GM19025 (cell line): ENCODE data around the gene TRIM41.
"Not testable (repeated sequence)": the region's sequence is repeated elsewhere in the genome, so short reads cannot be mapped to it uniquely, and the experiment has no call there.

Source experiments
- ATAC-seq: cut with Tn5 transposase; IDR thresholded peaks from one replicate; pipeline ENCODE4 v1.9.1; 2021; ENCODE audit warnings: mild to moderate bottlenecking, low read depth, moderate library complexity; ENCODE audit not compliant: unreplicated experiment

Gene TRIM41

GRCh38 chr5:181223058-181223728, at the start of gene TRIM41:
Gene TRIM41, plus strand, starts transcription at chr5:181223281. Its CDS starts 719 bp downstream, at chr5:181224000.
- ATAC-seq: peak; percentile 67

GRCh38 chr5:181173420-181174342, 49.4 kb upstream of the TRIM41 start:
- peak; percentile 52 for ATAC-seq

DNA sequence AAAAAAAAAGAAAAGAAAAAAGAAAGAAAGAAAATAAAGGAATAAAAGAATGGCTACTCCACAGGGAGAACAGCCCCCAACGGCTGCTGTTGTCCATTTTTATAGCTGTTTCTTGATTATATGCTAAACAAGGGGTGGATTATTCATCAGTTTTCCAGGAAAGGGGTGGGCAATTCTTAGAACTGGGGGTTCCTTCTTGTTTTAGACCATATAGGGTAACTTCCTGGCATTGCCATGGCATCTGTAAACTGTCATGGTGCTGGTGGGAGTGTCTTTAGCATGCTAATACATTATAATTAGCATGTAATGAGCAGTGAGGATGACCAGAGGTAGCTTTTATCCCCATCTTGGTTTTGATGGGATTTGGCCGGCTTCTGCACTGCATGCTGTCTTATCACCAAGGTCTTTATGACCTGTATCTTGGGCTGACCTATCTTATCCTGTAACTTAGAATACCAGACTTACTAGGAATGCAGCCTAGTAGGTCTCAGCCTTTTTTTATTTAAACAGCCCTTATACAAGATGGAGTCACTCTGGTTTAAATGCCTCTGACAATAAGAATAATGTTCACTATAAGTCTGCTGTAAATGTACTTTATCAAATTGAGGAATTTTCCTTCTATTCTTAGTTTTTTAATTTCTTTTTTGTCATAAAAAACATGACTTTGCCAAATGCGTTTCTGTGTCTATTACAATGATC, 46.7 kb upstream of the TRIM41 start:
- no peak for ATAC-seq

DNA sequence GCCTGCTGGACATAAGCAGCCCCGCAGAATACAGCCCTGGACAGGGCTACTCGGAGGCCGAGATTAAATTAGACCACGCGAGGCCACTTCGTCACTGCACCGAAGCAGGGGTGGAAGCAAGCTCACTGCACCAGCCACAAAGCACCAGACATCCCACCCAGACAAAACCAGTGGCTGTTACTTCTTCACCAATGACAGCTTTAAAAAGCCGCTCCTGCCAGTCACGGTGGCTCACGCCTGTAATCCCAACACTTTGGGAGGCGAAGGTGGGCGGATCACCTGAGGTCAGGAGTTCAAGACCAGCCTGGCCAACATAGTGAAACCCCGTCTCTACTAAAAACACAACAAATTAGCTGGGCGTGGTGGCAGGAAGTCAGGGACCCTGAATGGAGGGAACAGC, 45.5 kb upstream of the TRIM41 start:
- not testable (repeated sequence) for ATAC-seq

DNA sequence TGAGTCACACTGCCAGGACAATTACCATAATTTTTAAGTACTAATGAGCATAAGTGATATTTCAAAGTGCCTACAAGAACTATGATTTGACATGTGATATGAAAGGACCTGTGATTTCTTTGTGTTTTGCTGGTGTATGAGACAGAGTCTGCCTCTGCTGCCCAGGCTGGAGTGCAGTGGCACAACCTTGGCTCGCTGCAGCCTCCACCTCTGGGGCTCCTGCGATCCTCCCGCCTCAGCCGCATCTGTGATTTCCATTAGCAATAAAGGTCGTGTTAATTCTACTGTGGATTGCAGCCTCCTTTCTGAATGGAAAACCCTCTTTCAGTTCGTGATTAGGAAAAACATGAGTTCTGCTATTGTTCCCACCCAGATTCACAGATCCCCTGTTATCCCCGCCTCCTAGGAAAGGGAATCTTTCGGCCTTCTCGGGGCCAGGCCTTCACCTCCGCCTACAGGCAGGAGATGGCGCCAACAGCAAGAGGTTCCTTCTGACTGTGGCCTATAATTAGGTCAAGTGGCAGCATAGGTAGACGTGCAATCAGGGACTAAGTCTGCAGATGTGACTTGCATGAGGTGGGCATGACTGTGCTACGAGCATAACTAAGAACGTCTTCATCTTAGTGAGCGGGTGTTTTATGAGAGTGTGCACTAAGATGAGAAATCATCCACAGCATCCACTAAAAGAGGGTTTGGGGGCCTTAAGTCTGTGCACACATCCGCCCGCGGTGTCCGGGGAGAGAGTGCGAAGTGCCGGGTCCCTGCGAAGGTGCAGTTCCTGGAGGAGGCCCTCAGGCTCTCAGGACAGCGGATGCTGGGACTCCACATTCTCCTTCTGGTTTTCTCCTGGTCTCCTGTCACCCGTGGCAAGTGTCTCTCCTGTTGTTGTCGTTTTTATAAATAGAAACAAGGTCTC, 41.2 kb upstream of the TRIM41 start:
- no peak for ATAC-seq

- ATAC-seq: no peak
These were observed 40.4 kb upstream of the TRIM41 start for GRCh38 chr5:181182651-181183050.

DNA sequence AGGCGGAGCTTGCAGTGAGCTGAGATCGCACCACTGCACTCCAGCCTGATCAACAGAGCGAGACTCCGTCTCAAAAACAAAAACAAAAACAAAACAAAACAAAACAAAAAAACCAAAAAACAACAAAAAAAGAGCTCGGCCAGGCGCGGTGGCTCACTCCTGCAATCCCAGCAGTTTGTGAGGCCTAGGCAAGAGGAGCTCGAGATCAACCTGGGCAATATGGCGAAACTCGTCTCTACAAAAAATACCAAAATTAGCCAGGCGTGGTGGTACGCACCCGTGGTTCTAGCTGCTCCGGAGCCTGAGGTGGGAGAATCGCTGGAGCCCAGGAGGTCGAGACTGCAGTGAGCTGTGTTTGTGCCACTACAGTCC, 38.2 kb upstream of the TRIM41 start:
- ATAC-seq: no peak

DNA sequence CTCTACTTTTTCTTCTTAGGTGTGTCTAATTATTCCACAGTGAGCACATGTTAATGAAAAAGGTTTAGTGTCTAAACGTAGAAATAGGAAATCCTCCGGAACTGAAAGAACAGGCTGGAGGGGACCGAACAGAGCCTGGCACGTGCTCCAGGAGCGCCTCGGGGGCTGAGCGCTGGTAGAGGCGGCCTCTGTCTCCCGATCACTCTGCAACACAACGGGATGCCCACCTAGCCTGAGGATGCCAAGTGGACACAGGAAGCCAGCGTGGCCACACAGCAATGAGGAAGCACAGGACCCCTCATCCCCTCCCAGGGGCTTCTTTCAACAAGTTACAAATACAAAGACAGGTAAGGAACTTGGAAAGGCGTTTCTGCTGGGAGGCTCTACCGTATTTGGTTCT, 37.5 kb upstream of the TRIM41 start:
- no peak for ATAC-seq

DNA sequence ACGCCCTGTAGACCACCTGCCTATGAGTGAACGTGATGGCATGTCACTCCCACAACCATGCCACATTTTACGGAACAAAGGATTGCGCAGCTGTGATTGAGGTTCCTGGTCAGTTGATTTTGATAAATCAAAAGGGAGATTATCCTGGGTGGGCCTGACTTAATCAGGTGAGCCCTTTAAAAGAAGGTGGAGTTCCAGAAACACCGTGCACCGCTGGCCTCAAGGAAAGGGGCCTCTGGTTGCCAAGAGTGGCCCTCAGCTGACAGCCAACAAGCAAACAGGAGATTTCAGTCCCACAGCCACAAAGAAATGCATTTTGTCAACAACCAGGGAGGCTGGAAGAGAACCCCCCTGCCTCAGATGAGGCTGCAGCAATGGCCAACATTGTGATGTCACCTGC, 37.1 kb upstream of the TRIM41 start:
- ATAC-seq: no peak

- ATAC-seq: no peak
These were observed 36.0 kb upstream of the TRIM41 start for GRCh38 chr5:181186986-181187499.

DNA sequence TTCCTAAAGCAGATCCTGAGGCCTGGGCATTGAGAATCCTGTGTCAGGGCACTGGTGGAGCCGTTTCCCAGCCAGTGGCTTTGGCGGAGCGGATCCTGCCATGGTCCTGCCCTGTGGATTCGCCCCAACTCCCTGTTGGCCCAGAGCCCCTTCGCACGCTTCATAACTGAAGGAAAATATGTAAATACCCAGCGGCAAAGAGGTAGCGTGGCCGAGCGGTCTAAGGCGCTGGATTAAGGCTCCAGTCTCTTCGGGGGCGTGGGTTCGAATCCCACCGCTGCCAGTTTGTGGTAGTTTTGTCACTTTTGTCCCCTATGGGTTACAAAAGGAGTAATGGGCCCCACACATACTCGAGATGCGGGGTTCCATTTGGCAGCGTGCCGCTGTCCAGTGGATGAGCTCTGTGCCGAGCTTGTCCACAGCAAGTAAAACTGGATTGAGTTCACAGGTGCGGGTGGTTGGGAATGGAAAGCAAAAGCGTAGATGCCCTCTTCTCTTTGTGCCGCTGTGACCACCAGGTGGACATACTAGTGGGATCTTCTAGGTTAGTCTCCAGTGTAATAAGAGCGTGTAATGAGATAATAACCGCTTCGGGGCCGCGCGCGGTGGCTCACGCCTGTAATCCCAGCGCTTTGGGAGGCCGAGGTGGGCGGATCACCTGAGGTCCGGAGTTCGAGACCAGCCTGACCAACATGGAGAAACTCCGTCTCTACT, 35.4 kb upstream of the TRIM41 start:
- no peak for ATAC-seq

GRCh38 chr5:181188700-181189362, 34.2 kb upstream of the TRIM41 start:
- ATAC-seq: no peak

DNA sequence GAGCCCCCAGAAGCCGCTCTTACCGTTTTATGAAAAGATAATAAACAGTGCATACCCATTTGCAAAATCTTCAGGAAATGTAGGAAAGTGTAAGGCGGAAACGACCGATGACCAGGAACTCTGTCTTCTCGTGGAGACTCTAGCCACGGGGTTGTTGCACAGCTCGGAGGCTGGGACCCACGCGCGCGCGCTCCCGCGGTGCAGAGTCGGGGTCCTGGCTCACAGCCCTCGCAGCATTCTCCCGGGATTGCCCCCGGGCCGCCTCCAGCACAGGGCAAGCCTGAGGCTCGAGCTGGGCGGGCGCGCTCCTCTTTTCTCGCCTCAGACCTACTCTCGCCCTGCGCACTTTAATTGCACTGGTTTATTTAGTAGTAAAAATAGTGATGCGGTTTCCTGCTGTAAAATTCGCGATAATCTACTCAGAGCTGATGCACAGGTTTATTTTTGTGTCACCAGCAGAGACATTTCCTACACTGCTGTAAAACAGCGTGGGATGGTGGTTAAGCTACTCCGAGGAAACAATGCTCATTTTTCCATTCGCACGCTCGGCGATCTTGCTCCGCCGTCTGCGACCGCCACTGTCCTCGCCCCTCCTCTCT, 33.6 kb upstream of the TRIM41 start:
- no peak for ATAC-seq

DNA sequence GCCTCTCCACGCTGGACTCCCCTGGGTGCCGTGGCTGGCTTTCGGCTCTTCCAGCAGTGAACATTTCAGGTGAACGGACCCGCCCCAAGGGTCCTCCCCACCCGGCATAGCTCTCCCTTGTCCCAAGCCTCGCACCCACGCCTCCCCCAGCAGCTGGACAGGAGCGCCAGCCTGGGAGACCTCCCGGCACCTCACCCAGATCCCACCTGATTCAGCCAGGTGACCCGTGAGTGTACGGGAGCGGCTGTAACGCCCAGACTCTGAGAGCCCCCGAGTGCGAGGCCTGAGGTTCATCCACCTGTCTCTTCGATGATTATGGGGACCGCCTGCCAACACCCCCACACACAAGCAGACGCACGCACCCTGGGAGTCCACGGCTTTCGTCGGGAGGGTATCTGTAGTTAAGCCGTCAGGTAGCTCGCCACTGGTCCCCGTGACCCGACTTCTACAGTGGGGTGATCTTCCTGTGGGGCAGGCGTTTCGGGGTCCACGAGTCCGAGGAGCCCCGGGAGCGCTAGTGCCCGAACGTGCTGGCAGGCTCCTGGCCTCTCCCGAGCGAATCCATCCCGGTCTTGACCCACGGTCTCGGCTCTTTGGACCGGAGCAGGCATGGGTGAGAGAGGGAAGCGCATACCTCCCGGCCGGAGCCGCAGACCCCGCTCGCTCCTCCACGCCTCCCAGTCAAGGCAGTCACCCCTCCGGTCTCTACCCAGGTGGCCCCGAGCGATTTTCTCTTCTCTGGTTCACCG, 32.9 kb upstream of the TRIM41 start:
- ATAC-seq: no peak

DNA sequence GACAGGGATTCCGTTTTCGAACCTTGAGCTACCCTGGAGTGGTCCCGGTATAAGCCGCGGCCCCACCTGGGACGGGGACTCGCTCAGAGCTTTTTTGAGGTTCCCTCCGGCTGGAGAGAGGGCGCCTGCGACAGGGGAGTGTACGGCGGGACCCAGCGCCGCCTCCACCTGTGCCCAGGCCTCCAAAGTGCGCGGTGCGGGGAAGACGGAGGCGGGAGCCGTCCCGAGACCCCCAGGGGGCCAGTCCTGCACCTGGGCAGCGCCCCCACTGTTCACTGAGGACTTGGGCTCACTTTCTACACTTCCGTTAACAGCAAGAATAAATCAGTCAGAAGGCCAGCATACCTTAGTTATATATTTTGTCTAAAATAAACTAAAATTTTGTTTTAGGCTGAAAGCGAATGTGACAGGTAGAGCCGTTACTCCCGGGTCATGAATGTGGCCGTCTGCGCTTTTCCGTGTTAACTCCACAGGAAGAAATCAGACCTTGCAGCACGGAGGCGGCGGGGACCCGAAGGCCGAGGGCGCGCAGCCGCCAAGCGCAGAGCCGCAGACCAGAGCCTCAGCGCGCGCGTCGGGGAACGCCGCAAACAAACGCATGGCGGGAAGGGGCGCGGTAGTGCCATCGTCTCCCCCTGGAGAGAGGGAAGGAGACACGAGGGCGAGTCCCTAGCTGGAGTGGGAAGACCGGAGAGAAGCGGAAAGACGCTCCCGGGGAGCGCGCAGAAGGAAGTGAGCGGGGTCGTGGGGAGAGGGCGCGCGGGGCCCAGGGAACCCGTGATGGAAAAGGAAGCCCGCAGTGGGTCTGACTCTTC, 32.2 kb upstream of the TRIM41 start:
- peak; percentile 1 for ATAC-seq

GRCh38 chr5:181191526-181192336, 31.4 kb upstream of the TRIM41 start:
- ATAC-seq: peak; percentile 65
